HEK293T (cell line): ENCODE data around the gene ESRRG.

ENCODE experiments used
- CTCF ChIA-PET: fragments of 350-600 bp; formaldehyde crosslinking; extraction: SDS; loops from one replicate; lab custom pipeline; 2021; ENCODE audit warnings: antibody characterized with exemption, inconsistent platforms; lab: Yijun Ruan, JAX
- POLR2A ChIA-PET: fragments of 350-600 bp; formaldehyde crosslinking; extraction: SDS; loops from one replicate; lab custom pipeline; 2020; ENCODE audit warnings: antibody characterized with exemption, inconsistent platforms; lab: Yijun Ruan, JAX
- DNase-seq: peaks from one replicate; pipeline ENCODE4 v3.0.0; 2012; ENCODE audit warnings: mixed read lengths; ENCODE audit errors: extremely low spot score
- ARNT ChIP-seq: fragments of 450-650 bp; IDR thresholded peaks from 2 replicates; pipeline ENCODE4 v1.6.1; 2017; ENCODE audit warnings: mild to moderate bottlenecking
- BHLHE40 ChIP-seq: fragments of 450-650 bp; IDR thresholded peaks from 2 replicates; pipeline ENCODE4 v1.6.1; 2016; ENCODE audit warnings: mild to moderate bottlenecking, moderate library complexity, borderline replicate concordance
- CTBP1 ChIP-seq: fragments of 450-650 bp; IDR thresholded peaks from 2 replicates; pipeline ENCODE4 v1.6.1; 2016; ENCODE audit warnings: borderline replicate concordance
- ELF4 ChIP-seq: fragments of 450-650 bp; IDR thresholded peaks from 2 replicates; pipeline ENCODE4 v1.6.1; 2017; ENCODE audit warnings: antibody characterized with exemption
- FOXA1 ChIP-seq: fragments of 450-650 bp; IDR thresholded peaks from 2 replicates; pipeline ENCODE4 v1.6.1; 2016; ENCODE audit warnings: mild to moderate bottlenecking
- FOXK2 ChIP-seq: fragments of 450-650 bp; IDR thresholded peaks from 2 replicates; pipeline ENCODE4 v1.6.1; 2016; ENCODE audit warnings: mild to moderate bottlenecking
- FOXM1 ChIP-seq: fragments of 450-650 bp; IDR thresholded peaks from 2 replicates; pipeline ENCODE4 v1.6.1; 2017; ENCODE audit warnings: mild to moderate bottlenecking, borderline replicate concordance
- HDGF ChIP-seq: fragments of 450-650 bp; IDR thresholded peaks from 2 replicates; pipeline ENCODE4 v1.6.1; 2017; ENCODE audit warnings: antibody characterized with exemption, borderline replicate concordance
- L3MBTL2 ChIP-seq: fragments of 450-650 bp; conservative IDR thresholded peaks from 2 replicates; pipeline ENCODE4 v1.6.1; 2016; ENCODE audit warnings: mild to moderate bottlenecking
- LEF1 ChIP-seq: fragments of 450-650 bp; IDR thresholded peaks from 2 replicates; pipeline ENCODE4 v1.6.1; 2017; ENCODE audit warnings: mild to moderate bottlenecking, borderline replicate concordance
- NFRKB ChIP-seq: fragments of 450-650 bp; IDR thresholded peaks from 2 replicates; pipeline ENCODE4 v1.6.1; 2016; ENCODE audit warnings: mild to moderate bottlenecking, moderate library complexity
- PKNOX1 ChIP-seq: fragments of 450-650 bp; IDR thresholded peaks from 2 replicates; pipeline ENCODE4 v1.6.1; 2016
- SP1 ChIP-seq: fragments of 450-650 bp; IDR thresholded peaks from 2 replicates; pipeline ENCODE4 v1.6.1; 2017
- SUZ12 ChIP-seq: fragments of 450-650 bp; IDR thresholded peaks from 2 replicates; pipeline ENCODE4 v1.6.1; 2016; ENCODE audit warnings: mild to moderate bottlenecking
- TARDBP ChIP-seq: fragments of 450-650 bp; IDR thresholded peaks from 2 replicates; pipeline ENCODE4 v1.6.1; 2016
- ZNF384 ChIP-seq: fragments of 450-650 bp; IDR thresholded peaks from 2 replicates; pipeline ENCODE4 v1.6.1; 2016

Gene ESRRG

GRCh38 chr1:216599851-216600250 is 123.4 kb downstream of the ESRRG start:
- TF ChIP-seq ELF4 (no peak), HDGF (no peak), ZNF384 (no peak), FOXK2 (no peak), ARNT (no peak), SUZ12 (no peak), TARDBP (no peak), FOXA1 (no peak), LEF1 (no peak), L3MBTL2 (no peak), PKNOX1 (no peak), CTBP1 (no peak), BHLHE40 (no peak), NFRKB (no peak), FOXM1 (no peak), SP1 (no peak)
- no peak for DNase-seq
- ChIA-PET CTCF (no interaction called here), POLR2A (no interaction called here)

GRCh38 chr1:216598448-216598847 is 124.8 kb downstream of the ESRRG start:
- DNase-seq: no peak
- CTCF ChIA-PET: interaction anchor here (0.5 kb wide), 1 partner anchor 69 kb away, joined by 3 read pairs; no protein-coding TSS in a partner anchor
- POLR2A ChIA-PET: no interaction called here
- TF ChIP-seq SP1 (no peak), FOXA1 (no peak), L3MBTL2 (no peak), SUZ12 (no peak), ELF4 (no peak), LEF1 (no peak)

- ChIA-PET CTCF (interaction anchor here (0.5 kb wide), 1 partner anchor 31 kb away, joined by 3 read pairs; no protein-coding TSS in a partner anchor), POLR2A (no interaction called here)
- no peak for TF ChIP-seq BHLHE40
- no peak for TF ChIP-seq SP1
- no peak for TF ChIP-seq FOXA1
- TF ChIP-seq TARDBP: no peak
- no peak for TF ChIP-seq CTBP1
- no peak for TF ChIP-seq NFRKB
- peak; percentile 19 for DNase-seq
Observed at GRCh38 chr1:216596281-216596862, 126.9 kb downstream of the ESRRG start.

- DNase-seq: no peak
- TF ChIP-seq SP1 (no peak), FOXA1 (no peak), CTBP1 (no peak), ARNT (no peak), NFRKB (no peak), FOXM1 (no peak), TARDBP (no peak), FOXK2 (no peak), LEF1 (no peak), ZNF384 (no peak), L3MBTL2 (no peak), PKNOX1 (no peak), SUZ12 (no peak), BHLHE40 (no peak), ELF4 (no peak), HDGF (no peak)
- CTCF ChIA-PET: no interaction called here
- POLR2A ChIA-PET: no interaction called here
Observed at GRCh38 chr1:216587715-216588114, 135.5 kb downstream of the ESRRG start.

- TF ChIP-seq SUZ12 (no peak), ARNT (no peak), HDGF (no peak), PKNOX1 (no peak), TARDBP (no peak), FOXM1 (no peak)
- POLR2A ChIA-PET: no interaction called here
- CTCF ChIA-PET: interaction anchor here (0.7 kb wide), 1 partner anchor 16 kb away, joined by 6 read pairs; no protein-coding TSS in a partner anchor
Observed at GRCh38 chr1:216582151-216582550, 141.1 kb downstream of the ESRRG start.

GRCh38 chr1:216580538-216581057 is 142.6 kb downstream of the ESRRG start:
- ChIA-PET POLR2A (no interaction called here), CTCF (interaction anchor here (1.1 kb wide), 1 partner anchor 12 kb away, joined by 4 read pairs; no protein-coding TSS in a partner anchor)
- no peak for DNase-seq
- no peak for TF ChIP-seq BHLHE40
- no peak for TF ChIP-seq ELF4
- no peak for TF ChIP-seq TARDBP
- no peak for TF ChIP-seq PKNOX1
- no peak for TF ChIP-seq CTBP1
- TF ChIP-seq SUZ12: no peak
- TF ChIP-seq ARNT: no peak

More at GRCh38 chr1:216582151-216582550, 141.1 kb downstream of the ESRRG start:
- DNase-seq: no peak
